BE2C (cell line): Measurements from ENCODE around the gene ATP2B1.

ENCODE experiments used
- DNase-seq: peaks from one replicate; pipeline ENCODE4 v3.0.0-alpha.2; 2020
- H3K27me3 ChIP-seq: fragments of 250-450 bp; sonication (Bioruptor Pico); 2 replicates; pipeline ENCODE4 v1.5.1; 2020; ENCODE audit warnings: mild to moderate bottlenecking
- H3K36me3 ChIP-seq: fragments of 250-450 bp; sonication (Bioruptor Pico); 2 replicates; pipeline ENCODE4 v1.5.1; 2020; ENCODE audit warnings: mild to moderate bottlenecking
- H3K4me1 ChIP-seq: fragments of 250-450 bp; sonication (Bioruptor Pico); 2 replicates; pipeline ENCODE4 v1.5.1; 2020
- H3K4me3 ChIP-seq: 2 replicates; pipeline ENCODE4 v1.5.1; 2011; ENCODE audit warnings: low read depth, low read length
- H3K9me3 ChIP-seq: fragments of 250-450 bp; sonication (Bioruptor Pico); 2 replicates; pipeline ENCODE4 v1.5.1; 2020
- TF ChIP-seq, protein P1 (sequence below): IDR thresholded peaks from 2 replicates; pipeline ENCODE4 v1.5.1; 2012; ENCODE audit warnings: mild to moderate bottlenecking, low read depth, low read length

Gene ATP2B1

DNA sequence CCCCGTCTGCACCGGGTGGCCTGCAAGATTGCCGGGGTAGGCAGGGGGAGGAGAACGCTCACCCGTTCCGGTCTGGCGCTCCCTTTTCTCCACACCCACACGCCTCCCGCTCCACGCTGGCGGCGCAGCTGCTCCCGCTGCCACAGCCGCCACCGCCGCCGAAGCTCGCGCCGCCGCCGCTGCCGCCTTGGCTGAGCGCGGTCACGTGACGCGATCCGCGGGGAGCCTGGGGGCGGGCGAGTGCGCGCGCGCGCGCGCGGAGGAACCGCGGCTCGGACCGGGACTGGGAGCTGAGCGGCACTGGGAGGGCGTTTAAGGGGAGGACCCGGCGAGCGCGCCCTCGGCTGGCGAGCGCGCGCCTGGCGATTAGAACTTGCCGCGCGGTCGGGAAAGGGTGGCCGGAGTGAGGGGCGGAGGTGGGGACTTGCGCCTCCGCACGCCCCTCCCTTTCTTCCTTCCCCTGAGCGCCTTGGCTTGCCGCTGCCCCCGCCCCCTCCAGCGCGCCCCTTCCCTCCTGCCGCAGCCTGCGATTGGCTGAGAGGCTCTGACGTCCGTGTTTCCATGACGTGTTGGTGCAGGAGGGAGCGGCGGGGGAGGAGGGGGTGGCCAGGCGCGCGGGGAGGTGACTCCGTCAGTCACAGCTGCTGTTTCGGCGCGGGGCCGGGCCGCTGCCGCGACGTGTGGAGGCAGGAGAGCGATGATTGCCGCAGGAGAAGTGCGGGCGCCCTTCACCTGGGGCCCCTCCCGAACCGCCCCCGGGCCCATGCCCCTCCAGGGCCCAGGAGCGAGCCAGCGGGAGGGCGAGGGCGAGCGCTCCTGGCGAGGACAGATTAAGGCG lies 738 bp upstream of the ATP2B1 start:
- Histone ChIP-seq H3K27me3 (no peaks in the 10 kb centered on the region; the same call in 1 of the 2 replicates), H3K9me3 (no peaks in the 10 kb centered on the region)
- TF ChIP-seq, protein P1, sequence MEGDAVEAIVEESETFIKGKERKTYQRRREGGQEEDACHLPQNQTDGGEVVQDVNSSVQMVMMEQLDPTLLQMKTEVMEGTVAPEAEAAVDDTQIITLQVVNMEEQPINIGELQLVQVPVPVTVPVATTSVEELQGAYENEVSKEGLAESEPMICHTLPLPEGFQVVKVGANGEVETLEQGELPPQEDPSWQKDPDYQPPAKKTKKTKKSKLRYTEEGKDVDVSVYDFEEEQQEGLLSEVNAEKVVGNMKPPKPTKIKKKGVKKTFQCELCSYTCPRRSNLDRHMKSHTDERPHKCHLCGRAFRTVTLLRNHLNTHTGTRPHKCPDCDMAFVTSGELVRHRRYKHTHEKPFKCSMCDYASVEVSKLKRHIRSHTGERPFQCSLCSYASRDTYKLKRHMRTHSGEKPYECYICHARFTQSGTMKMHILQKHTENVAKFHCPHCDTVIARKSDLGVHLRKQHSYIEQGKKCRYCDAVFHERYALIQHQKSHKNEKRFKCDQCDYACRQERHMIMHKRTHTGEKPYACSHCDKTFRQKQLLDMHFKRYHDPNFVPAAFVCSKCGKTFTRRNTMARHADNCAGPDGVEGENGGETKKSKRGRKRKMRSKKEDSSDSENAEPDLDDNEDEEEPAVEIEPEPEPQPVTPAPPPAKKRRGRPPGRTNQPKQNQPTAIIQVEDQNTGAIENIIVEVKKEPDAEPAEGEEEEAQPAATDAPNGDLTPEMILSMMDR, result no peak

DNA sequence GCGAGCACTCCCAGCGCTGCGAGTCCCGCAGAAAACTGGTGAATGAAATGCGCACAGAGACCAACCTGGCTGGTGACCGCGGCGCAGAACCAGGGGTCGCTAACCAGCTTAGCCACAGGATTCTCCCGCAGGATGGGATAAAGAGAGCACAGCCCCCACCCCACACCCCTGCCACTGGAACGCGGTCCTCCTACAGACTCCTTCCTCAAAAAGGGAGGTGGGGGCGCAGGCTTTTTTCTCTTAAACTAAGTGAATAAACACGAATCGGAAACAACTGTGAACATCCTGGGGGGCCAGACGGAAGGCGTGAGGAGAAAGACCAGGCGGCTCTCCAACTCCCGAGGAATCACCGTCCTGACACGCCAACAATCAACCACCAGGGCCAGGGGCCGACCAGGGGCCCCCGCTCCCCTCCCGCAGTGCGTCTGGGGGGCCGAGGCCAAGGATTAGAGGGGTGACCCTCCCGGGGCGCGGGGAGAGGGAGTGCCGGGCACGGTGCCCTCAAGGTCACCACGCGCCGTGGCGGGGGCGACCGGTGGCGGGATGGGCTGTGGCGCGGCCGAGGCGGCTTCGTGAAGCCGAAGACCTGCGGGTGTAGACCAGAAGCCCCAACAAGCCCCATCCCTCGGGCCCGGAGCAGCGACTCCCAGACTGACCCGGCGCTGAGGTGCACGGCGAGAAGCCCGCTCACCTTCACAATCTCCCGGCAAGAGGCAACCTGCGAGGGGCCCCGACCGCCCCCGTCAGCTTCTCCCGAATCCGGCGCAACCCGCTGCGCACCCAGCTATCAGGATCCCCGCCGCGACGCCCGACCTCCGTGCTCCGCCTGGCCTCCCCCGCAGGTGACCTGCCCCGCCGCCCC lies 704 bp downstream of the ATP2B1 start:
- TF ChIP-seq, protein P1, result no peak
- Histone ChIP-seq H3K4me3 (peak overlapping the region; percentile 85), H3K9me3 (no peaks in the 10 kb centered on the region), H3K27me3 (no peaks in the 10 kb centered on the region; the same call in 1 of the 2 replicates), H3K4me1 (no peaks in the 10 kb centered on the region), H3K36me3 (no peaks in the 10 kb centered on the region; the same call in 1 of the 2 replicates)
- peak; percentile 55 for DNase-seq

More for the DNA sequence above, 738 bp upstream of the ATP2B1 start:
- peak overlapping the region; percentile 85 for H3K4me3 ChIP-seq
- H3K4me1 ChIP-seq, result no peaks in the 10 kb centered on the region
- peak; percentile 98 for DNase-seq
- no peaks in the 10 kb centered on the region; the same call in 1 of the 2 replicates for H3K36me3 ChIP-seq

DNA sequence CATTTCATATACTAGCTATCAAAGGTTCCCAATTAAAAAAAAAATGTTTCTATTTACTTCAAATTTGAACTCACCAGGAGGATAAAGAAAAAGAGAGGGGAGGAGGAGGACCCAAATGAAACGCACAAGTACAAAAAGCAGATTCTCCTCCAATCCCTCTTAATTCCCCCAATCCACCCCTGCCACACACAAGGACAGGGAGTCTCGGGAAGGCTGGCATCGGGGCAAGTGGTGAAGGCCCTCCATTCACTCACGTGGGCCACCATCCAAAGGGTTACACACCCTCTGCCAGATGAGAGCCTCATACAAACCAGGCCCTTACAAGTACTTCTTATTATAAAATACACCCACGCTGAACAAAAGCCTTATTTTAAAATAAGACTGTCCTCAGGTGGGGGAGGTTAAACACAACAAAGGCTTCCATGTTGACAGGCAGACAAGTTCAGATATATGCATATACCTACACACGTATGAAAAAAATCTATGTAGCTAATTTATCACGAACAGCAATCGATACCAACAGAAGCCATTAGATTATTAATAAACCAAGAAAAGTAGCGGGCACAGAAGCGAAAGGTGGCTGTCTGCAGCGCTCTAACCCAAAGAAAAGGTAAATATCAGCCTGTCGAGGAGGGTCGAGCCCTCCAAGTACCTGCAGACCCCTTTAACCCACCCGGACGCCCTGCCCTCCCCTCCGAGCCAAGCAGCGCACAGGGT lies 1.5 kb downstream of the ATP2B1 start:
- TF ChIP-seq, protein P1, result no peak
- Histone ChIP-seq H3K4me1 (no peaks in the 10 kb centered on the region), H3K36me3 (no peaks in the 10 kb centered on the region; the same call in 1 of the 2 replicates), H3K4me3 (peak overlapping the region; percentile 85), H3K27me3 (no peaks in the 10 kb centered on the region; the same call in 1 of the 2 replicates), H3K9me3 (no peaks in the 10 kb centered on the region)
- DNase-seq, result peak; percentile 26

DNA sequence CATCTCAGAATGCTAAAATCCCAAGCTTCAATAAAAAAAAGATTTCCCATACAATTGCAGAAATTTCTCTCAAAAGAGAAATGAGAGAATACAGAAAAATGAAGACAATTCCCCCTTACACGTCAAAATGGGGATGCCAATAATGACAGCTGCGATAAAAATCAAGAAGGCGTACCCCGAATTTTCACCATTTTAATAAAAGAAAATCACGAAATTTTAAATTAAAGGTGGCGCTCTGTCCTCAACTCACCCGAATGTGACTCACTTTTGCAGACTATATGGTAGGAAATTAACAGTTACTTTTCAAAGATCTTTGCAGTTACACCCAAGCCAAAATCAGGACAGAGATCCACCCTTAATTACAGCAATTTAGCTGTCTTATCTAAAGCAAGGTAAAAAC lies 2.1 kb downstream of the ATP2B1 start:
- H3K36me3 ChIP-seq, result no peaks in the 10 kb centered on the region; the same call in 1 of the 2 replicates
- peak overlapping the region; percentile 85 for H3K4me3 ChIP-seq
- no peak for DNase-seq
- H3K9me3 ChIP-seq, result no peaks in the 10 kb centered on the region
- H3K4me1 ChIP-seq, result no peaks in the 10 kb centered on the region
- no peaks in the 10 kb centered on the region; the same call in 1 of the 2 replicates for H3K27me3 ChIP-seq
- TF ChIP-seq, protein P1, result no peak

DNA sequence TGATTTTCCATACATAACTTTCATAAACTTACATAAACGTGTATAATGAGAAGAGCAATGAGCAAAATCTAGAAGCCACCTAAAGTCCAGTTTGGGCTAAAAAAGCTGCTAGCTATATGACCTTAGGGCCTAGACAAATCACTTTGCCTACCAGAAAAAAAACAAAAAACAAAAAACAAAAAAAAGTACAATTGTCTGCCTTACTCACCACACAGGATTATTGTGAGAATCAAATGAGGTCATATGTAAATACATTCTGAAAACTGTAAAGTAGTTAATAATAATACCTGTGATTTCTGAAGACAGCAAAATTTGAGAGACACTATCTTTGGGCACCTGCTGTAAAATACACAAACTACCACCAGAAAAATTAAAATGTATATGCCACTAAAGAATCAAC lies 4.2 kb downstream of the ATP2B1 start:
- no peaks in the 10 kb centered on the region for H3K27me3 ChIP-seq
- no peaks in the 10 kb centered on the region; the same call in 1 of the 2 replicates for H3K36me3 ChIP-seq
- TF ChIP-seq, protein P1, result no peak
- no peak for DNase-seq
- H3K4me3 ChIP-seq, result no peak overlapping the region
- no peaks in the 10 kb centered on the region for H3K4me1 ChIP-seq
- H3K9me3 ChIP-seq, result no peaks in the 10 kb centered on the region
